ENCODE measurements around the gene AEBP1.

The AEBP1 gene

GRCh38 chr7:44112997-44113763 is 9.0 kb downstream of the AEBP1 start:
- TF ChIP-seq, protein P1, sequence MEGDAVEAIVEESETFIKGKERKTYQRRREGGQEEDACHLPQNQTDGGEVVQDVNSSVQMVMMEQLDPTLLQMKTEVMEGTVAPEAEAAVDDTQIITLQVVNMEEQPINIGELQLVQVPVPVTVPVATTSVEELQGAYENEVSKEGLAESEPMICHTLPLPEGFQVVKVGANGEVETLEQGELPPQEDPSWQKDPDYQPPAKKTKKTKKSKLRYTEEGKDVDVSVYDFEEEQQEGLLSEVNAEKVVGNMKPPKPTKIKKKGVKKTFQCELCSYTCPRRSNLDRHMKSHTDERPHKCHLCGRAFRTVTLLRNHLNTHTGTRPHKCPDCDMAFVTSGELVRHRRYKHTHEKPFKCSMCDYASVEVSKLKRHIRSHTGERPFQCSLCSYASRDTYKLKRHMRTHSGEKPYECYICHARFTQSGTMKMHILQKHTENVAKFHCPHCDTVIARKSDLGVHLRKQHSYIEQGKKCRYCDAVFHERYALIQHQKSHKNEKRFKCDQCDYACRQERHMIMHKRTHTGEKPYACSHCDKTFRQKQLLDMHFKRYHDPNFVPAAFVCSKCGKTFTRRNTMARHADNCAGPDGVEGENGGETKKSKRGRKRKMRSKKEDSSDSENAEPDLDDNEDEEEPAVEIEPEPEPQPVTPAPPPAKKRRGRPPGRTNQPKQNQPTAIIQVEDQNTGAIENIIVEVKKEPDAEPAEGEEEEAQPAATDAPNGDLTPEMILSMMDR (IDR thresholded peaks at IDR 0.05), result no peak
- Histone ChIP-seq H2AFZ (no peak overlapping the region), H3K27me3 (ENCODE audit: control insufficient read depth, insufficient read depth, low read length) (no peaks in the 10 kb centered on the region), H3K9me3 (ENCODE audit: control insufficient read depth, low read length) (no peaks in the 10 kb centered on the region), H3K27ac (no peak overlapping the region), H3K4me3 (ENCODE audit: low read depth, low read length) (no peak overlapping the region), H3K4me1 (no peaks in the 10 kb centered on the region), H3K9ac (no peak overlapping the region), H3K36me3 (ENCODE audit: control insufficient read depth, insufficient read depth, low read length) (no peaks in the 10 kb centered on the region), H3K4me2 (ENCODE audit: low read length) (no peak overlapping the region), H3K79me2 (no peaks in the 10 kb centered on the region)

GRCh38 chr7:44113764-44114354 is 9.7 kb downstream of the AEBP1 start:
- Histone ChIP-seq H3K4me1 (no peaks in the 10 kb centered on the region), H3K9me3 (ENCODE audit: control insufficient read depth, low read length) (no peaks in the 10 kb centered on the region), H3K27me3 (ENCODE audit: control insufficient read depth, insufficient read depth, low read length) (no peaks in the 10 kb centered on the region), H2AFZ (no peak overlapping the region), H3K79me2 (no peaks in the 10 kb centered on the region), H3K4me2 (ENCODE audit: low read length) (no peak overlapping the region), H3K36me3 (ENCODE audit: control insufficient read depth, insufficient read depth, low read length) (no peaks in the 10 kb centered on the region), H3K9ac (no peak overlapping the region), H3K27ac (no peak overlapping the region), H3K4me3 (ENCODE audit: low read depth, low read length) (no peak overlapping the region)
- TF ChIP-seq, protein P1 (IDR thresholded peaks at IDR 0.05), result no peak

- Histone ChIP-seq H3K36me3 (ENCODE audit: control insufficient read depth, insufficient read depth, low read length) (no peaks in the 10 kb centered on the region), H3K9me3 (ENCODE audit: control insufficient read depth, low read length) (no peaks in the 10 kb centered on the region), H3K27me3 (ENCODE audit: control insufficient read depth, insufficient read depth, low read length) (no peaks in the 10 kb centered on the region), H3K4me2 (ENCODE audit: low read length) (no peak overlapping the region), H3K4me3 (ENCODE audit: low read depth, low read length) (no peak overlapping the region), H3K27ac (no peak overlapping the region), H3K4me1 (no peaks in the 10 kb centered on the region), H2AFZ (no peak overlapping the region), H3K79me2 (no peaks in the 10 kb centered on the region), H3K9ac (no peak overlapping the region)
- TF ChIP-seq, protein P1 (IDR thresholded peaks at IDR 0.05), result no peak
These were observed 10.6 kb downstream of the AEBP1 start for GRCh38 chr7:44114586-44115310.

GRCh38 chr7:44116087-44116788 is 12.1 kb downstream of the AEBP1 start:
- Histone ChIP-seq H3K4me2 (ENCODE audit: low read length) (no peak overlapping the region), H3K4me3 (ENCODE audit: low read depth, low read length) (no peak overlapping the region), H3K27ac (no peak overlapping the region), H3K79me2 (peaks cover 2% of the 10 kb centered on the region), H3K27me3 (ENCODE audit: control insufficient read depth, insufficient read depth, low read length) (no peaks in the 10 kb centered on the region), H2AFZ (no peak overlapping the region), H3K9me3 (ENCODE audit: control insufficient read depth, low read length) (no peaks in the 10 kb centered on the region), H3K4me1 (no peaks in the 10 kb centered on the region), H3K36me3 (ENCODE audit: control insufficient read depth, insufficient read depth, low read length) (no peaks in the 10 kb centered on the region), H3K9ac (no peak overlapping the region)
- TF ChIP-seq, protein P1 (IDR thresholded peaks at IDR 0.05), result no peak

Measured in parathyroid adenoma (tissue), 2 donors.